ENCODE data around the gene P3H3. TPM values are rescaled to one million over a fixed set of nuclear protein-coding genes. Genes with fewer than 3 reads are reported as not detected.
A peak's percentile ranks its signal among the peaks of the same experiment; 100 is the strongest.

Gene P3H3
- polyA plus RNA-seq, 12 donors = 29.9 to 56.8 (median 36.3) TPM; not detected in 1

DNA sequence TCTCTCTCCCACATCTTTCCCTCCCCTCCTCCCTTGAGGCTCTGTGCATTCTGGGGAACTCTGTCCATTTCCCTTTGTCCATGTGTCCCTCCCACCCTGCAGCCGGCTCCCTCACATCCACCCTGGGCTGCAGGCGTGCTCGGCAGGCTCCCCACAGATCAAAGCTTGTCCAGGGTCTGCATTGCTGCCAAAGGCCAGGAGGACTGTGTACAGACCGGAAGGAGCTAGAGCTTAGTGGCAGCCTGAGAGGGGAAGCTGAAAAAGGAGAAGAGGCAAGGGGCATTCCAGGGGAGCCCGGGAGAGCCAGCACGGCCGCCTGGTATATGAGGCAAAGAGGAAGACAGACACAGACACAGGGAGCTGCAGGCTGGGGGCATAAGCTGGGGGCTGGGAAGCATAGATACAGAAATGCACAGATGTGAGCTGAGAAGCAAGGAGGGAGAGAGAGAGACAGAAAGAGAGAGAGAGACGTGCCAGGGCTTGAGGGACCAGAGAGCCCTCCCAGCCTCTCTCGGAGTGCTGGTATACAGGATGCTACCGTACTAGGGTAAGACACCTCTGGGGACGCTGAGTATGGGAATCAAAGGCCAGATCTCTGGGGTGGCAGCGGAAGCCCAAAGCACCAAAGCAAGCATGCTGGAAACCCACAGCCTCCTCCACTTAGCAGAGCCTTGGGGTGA lies 35.5 kb upstream of the P3H3 start:
- DNase-seq = no peak

DNA sequence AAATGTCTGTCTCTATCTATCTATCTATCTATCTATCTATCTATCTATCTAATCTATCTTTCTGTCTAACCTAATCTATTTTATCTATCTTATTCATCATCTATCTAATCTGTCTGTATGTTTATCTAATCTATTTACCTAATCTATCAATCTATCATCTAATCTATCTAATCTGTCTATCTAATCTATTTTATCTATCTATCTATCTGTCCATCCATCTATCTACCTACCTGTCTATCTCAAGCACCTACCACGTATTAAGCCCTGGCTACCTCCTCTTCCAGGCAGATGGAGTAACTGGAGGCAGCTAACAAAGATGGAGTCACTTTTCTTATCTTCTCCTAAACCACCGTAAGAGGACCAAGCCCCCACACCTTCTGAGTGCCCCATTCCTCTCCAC lies 33.1 kb upstream of the P3H3 start:
- no peak for DNase-seq

DNA sequence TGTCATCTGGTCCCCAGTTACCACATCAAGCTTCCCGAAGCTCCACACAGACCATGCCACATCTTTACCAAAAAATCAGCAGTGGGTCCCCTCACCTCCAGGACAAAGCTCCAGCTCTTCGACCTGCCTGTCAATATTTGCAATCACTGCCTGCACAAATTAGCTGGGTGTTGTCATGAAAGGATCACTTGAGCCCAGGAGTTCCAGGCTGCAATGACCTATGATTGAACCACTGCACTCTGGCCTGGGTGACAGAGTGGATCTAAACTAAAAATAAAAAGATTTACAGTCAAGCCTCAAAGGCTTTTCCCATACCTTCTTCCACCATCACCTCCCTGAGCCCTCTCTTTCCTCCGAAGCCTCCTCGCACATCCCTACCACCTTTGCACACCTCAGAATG lies 31.6 kb upstream of the P3H3 start:
- no peak for DNase-seq

DNA sequence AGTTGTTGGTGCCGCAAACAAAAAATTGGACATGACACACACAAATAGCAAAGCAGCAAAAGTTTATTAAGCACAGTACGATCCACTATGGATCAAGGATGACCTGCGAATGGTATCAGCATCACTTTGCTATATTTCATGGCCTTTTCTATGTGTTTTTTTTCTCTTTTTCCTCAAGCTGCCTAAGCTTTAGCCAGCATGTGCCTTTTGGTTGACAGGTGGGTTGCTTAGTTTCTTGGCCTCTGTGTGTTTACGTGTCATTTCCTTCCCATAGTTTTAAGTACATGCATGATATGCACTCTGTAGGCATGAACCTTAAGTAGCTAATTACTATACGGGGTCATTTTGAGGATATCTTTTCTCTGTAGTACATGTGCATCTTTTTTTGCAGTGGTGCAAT lies 29.1 kb upstream of the P3H3 start:
- DNase-seq = no peak

DNA sequence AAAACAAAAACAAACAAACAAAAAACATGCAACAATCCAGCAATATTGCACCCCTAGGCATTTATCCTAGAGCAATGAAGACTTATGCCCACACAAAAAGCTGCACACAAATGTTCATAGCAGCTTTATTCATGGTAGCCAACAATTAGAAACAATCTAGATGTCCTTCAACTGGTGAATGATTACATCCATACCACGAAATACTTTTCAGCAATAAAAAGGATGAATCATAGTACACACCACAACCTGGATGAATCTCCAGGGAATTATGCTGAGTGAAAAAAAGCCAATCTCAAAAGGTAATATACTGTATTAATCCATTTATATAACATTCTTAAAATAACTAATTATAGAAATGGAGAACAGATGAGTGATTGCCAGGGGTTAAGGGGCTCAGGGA lies 21.0 kb upstream of the P3H3 start:
- no peak for DNase-seq

DNA sequence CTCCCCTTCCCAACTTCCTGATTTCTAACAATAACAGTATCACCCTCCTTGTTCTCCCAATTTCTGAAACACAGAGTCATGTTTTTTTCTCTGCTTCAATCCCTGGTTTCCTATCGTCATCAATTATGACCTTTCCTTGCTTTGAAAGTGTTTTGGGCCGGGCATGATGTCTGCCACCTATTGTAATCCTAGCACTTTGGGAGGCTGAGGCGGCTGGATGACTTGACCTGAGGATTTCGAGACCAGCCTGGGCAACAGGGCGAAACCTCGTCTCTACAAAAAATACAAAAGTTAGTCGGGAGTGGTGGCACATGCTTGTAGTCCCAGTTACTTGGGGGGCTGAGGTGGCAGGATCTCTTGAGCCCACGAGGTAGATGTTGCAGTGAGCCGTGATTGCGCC lies 19.2 kb upstream of the P3H3 start:
- DNase-seq = no peak

DNA sequence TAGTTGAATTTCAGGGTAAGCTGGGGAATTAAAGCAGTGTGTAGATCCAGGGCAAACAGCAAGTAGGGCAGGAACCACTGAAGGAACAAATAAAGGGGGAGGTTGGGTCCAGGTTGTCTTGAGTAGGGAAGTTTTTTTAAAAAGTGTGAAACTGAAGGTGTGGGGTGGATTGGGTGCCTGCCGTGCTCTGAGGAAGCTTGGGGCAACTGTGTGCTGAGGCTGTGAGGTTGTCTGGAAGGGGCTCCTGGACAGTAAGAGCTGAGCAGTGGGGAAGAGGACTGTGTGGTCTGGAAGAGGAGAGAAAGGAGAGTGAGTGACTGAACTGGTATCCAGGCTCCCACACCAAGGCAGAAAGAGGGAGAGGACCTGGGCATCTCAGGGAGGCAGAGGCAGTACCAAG lies 17.4 kb upstream of the P3H3 start:
- DNase-seq = no peak

DNA sequence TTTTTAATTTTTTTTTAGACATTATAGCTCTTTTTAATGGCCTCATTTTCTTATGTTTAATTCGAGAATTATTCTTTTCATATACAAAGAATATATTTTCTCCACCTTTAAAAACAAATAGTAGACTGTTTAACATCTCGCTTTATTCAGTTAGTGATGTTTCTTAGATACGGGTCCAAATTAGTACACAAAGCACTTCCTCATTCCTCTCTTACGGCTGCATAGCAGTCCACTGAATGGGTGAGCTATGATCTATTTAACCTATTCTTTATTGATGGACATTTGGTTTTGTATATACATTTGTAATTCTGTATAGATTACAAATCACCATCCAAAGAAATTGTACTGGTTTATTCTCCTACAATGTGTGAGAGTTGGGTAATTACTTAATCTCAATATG lies 14.8 kb upstream of the P3H3 start:
- DNase-seq = no peak

DNA sequence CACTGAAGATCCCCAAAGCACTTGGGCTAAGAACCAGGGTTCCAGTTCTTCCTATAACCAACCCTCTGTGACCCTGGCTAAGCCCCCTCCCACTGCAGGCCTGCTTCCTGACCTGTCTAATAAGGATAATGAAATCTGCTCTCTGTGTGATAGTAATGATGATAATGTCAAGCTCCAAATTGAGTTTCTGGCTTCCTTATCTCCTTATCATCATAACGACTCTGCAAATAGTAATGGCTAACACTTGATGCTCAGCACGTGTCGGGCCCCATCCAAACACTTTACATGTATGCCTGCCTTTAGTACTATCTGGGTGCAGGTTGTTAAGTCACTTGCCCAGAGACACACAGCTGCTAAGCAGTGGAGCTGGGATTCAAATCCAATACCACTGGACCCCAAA lies 11.6 kb upstream of the P3H3 start:
- DNase-seq = no peak

DNA sequence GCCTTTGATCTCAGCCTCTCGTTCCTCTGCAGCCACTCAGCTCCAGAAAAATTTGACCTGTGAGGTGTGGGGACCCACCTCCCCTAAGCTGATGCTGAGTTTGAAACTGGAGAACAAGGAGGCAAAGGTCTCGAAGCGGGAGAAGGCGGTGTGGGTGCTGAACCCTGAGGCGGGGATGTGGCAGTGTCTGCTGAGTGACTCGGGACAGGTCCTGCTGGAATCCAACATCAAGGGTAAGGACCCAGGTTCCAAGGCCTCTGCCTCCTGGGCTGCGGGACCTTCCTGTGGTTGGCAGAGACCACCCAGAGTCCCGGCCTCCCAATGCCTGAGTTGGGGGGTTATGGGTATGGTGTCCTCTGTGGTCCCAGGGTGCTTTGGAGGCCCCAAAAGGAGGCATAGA lies 11.1 kb upstream of the P3H3 start:
- no peak for DNase-seq

DNA sequence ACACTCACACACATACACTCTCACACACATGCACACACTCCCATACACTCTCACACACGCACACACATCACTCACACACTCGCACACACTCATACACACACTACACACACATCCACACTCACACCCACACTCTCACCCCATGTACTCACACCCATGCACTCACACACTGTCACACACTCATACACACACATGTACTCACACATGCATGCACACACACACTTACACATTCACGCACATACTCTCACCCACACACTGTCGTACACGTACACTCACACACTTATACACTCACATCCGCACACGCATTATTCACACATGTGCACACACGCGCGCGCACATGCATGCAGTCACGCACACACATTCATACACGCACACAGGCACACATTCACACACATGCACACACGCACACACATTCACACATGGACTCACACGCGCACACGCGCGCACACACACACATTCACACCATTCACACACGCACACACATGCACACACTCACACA lies 10.5 kb upstream of the P3H3 start:
- DNase-seq = no peak

DNA sequence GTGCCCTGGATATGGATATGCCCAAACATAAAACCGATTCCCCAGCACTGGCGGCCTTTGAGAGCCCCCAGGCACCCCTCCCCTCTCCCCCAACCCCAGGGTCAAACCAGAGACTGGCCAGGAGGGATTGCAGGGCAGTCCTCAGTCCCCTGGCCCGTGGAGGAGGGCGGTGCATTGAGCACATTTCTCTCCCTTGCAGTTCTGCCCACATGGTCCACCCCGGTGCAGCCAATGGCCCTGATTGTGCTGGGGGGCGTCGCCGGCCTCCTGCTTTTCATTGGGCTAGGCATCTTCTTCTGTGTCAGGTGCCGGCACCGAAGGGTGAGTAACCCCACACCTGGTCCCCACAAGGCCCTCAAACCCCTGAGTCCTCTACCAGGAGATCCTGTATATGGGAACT lies 10.0 kb upstream of the P3H3 start:
- no peak for DNase-seq

DNA sequence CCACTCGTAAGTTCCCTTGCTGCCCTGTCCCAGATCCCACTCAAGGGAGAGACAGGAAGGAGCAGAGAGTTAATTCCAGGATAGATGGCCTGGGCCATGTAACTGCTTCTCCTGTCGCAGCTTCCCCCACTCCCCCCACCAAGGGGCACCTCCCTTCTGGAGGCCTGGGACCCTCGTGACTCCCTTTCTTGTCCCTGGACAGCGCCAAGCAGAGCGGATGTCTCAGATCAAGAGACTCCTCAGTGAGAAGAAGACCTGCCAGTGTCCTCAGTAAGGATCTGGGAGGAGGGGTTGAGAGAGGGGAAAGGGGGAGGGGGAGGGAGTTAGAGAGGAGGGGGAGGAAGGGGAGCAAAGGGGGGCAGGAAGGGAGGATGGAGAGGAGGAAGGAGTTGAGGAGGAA lies 9.6 kb upstream of the P3H3 start:
- no peak for DNase-seq

DNA sequence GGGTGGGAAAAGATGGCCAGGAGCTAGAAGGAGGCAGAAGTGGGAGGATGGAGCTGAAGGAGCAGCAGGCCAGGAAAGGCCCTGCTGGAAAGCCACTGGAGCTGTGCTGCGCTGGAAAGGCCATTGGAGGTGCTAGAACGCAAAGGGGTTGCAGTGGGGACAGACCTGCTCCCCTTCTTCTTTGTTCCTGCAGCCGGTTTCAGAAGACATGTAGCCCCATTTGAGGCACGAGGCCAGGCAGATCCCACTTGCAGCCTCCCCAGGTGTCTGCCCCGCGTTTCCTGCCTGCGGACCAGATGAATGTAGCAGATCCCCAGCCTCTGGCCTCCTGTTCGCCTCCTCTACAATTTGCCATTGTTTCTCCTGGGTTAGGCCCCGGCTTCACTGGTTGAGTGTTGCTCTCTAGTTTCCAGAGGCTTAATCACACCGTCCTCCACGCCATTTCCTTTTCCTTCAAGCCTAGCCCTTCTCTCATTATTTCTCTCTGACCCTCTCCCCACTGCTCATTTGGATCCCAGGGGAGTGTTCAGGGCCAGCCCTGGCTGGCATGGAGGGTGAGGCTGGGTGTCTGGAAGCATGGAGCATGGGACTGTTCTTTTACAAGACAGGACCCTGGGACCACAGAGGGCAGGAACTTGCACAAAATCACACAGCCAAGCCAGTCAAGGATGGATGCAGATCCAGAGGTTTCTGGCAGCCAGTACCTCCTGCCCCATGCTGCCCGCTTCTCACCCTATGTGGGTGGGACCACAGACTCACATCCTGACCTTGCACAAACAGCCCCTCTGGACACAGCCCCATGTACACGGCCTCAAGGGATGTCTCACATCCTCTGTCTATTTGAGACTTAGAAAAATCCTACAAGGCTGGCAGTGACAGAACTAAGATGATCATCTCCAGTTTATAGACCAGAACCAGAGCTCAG lies 8.8 kb upstream of the P3H3 start:
- DNase-seq = no peak

DNA sequence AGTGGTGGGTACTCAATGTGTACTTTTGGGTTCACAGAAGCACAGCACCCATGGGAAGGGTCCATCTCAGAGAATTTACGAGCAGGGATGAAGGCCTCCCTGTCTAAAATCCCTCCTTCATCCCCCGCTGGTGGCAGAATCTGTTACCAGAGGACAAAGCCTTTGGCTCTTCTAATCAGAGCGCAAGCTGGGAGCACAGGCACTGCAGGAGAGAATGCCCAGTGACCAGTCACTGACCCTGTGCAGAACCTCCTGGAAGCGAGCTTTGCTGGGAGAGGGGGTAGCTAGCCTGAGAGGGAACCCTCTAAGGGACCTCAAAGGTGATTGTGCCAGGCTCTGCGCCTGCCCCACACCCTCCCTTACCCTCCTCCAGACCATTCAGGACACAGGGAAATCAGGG lies 8.0 kb upstream of the P3H3 start:
- no peak for DNase-seq

DNA sequence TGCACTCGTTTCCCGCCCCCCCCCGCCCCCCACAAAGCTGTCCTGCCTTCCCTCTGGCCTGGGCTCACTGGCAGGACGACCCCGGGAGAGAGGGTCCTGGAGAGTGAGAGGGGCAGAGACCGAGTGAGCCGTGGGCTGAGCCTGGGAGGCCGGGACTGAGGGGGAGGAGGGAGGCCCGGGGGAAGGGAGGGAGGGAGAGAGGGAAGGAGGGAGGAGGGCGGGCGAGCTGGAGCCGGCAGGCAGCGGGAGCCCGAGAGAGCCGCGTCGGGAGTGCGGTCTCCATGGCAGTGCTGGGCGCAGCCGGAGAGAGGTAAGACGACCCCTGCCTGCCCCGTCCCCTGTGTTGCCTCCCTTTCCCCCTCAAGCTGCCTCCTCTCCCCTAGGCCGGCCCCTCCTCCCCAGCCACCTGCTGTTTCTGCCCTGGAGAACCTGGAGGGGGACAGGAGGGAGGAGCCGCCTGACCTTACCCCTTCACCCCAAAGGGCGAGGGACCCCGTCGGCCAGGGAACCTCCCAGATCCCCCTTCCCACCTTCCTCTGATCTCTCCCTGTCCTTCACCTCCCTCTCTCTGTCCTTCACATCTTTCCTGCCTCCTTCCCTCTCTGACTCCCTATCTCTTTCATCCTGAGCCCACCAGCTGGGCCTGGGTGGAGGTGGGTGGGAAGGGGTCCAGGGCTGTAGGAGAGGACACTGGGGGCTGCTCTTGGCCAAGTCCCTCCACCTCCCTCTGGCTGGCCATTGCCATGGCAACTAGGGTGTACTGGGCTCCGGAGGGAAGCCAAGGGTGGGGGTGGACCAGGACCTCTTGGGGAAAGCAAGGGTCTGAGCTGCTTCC lies 6.4 kb upstream of the P3H3 start, which contains the start of gene GPR162:
GPR162 (plus strand) TSS at position 231 of the 835 bp plus-strand sequence. CDS start 2,078 bp downstream, outside the sequence.
- peak; percentile 80 for DNase-seq

DNA sequence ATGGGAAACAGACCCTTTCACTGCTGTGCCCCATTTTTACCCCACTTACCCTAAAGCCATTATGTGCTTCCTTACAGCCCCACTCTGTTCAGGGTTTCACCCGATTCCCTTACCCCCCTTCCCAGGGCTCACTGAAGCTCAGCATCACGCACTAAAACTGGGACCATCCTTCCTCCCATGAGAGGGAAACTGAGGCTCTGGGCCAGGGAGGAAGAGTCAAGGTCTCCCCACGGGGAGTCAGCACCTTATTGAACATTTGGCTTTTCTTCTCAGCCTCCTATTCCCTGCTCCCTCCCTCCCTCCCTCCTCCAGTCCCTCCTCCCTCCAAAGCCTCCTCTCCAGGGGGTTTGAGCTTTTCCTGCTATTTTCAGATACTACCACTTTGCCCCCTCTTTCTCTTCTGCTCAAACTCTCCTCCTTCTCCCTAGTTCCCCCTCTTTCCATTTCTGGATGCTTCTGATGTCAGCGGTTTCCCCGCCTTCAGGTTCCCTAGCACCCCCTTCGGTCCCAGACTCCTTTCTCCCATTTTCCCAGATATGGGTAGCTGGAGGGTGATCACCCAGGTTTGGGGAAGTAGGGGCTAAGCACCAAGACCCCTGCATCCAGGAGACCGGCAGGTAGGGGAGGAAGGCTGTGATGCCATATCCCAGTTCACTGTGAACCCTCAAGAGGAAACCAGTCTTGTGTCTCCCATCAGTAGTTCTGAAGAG lies 5.6 kb upstream of the P3H3 start:
- no peak for DNase-seq

DNA sequence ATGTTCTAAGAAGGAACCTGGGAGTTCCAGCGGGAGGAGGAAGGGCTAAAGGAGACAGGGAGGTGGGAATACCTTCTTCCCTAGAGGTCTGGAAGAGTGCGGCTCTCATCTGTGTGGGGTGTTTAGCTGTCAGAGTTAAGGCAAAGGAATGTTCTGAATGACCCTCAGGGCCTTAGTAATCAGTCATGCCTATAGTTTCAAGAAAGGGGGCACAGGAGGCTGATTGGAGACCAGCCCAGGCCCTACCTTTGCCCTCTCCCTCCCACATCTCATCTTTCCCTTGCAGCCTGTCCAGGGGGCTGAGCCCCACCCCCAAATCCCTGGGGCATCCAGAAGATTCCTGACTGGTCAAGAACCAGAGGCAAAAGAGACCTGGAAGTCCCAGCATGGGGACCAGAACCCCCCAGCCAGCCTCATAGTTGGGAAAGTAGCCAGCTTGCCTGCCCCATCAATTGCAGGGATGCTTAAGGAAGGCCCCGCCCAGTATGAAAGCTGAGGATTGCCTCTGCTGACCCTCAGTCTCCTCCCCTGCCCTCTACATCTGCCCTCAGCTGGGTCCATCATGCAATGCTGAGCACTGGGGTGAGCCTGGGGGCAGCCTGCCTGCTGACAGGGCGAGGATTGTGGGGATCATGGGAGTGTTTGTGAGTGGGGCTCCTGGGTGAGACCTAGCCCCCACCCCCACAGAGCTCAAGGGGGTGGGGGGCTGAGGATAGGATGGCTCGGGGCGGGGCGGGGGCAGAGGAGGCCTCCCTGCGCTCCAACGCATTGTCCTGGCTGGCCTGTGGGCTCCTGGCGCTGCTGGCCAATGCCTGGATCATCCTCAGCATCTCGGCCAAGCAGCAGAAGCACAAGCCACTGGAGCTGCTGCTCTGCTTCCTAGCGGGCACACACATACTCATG lies 4.8 kb upstream of the P3H3 start:
- no peak for DNase-seq

DNA sequence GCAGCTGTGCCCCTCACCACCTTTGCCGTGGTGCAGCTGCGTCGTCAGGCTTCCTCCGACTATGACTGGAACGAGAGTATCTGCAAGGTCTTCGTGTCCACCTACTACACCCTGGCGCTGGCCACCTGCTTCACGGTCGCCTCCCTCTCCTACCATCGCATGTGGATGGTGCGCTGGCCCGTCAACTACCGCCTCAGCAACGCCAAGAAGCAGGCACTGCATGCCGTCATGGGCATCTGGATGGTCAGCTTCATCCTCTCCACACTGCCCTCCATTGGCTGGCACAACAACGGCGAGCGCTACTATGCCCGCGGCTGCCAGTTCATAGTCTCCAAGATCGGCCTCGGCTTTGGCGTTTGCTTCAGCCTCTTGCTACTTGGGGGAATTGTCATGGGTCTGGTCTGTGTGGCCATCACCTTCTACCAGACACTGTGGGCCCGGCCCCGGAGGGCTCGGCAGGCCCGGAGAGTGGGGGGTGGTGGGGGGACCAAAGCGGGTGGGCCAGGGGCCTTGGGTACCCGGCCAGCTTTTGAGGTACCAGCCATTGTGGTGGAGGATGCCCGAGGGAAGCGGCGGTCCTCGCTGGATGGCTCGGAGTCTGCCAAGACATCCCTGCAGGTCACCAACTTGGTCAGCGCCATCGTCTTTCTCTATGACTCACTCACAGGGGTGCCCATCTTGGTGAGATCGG lies 4.0 kb upstream of the P3H3 start:
- DNase-seq = no peak

DNA sequence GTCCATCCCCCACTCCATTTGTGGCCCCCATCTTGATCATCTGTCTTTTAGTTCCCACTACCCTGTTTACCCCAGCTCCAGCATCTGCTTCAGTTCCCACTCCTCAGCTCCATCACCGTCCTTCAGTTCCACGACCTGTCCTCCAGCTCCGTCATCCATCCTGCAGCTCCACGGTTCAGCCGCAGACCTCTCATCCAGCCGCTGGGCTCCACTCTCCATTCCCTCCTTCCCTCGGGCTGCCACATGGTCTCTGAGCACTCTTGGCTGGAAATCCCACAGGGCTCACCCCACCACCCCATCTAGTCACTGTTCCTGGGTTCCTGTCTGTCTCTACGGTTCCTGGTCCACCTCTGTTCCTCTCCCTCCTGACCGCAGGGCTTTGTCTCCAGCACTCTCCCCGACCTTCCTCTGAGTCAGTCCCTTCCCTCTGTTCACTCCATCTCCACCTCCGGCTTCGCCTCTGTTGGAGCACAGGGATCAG lies 3.3 kb upstream of the P3H3 start:
- DNase-seq = no peak

Data from muscle of arm (tissue), 12 donors.